CD4-positive, alpha-beta T cell treated with Interleukin-15 for 4 hours (primary cell): ENCODE data around the gene SSR1.
A peak's percentile ranks its signal among the peaks of the same experiment; 100 is the strongest.

Experiments
- DNase-seq: peaks from one replicate; pipeline ENCODE4 v3.0.0-alpha.2; 2020; ENCODE audit warnings: low spot score

SSR1 gene

GRCh38 chr6:7258231-7258763 lies 54.7 kb downstream of the SSR1 start:
- no peak for DNase-seq

- DNase-seq: no peak
Measured at GRCh38 chr6:7257521-7258230, 55.3 kb downstream of the SSR1 start.

DNA sequence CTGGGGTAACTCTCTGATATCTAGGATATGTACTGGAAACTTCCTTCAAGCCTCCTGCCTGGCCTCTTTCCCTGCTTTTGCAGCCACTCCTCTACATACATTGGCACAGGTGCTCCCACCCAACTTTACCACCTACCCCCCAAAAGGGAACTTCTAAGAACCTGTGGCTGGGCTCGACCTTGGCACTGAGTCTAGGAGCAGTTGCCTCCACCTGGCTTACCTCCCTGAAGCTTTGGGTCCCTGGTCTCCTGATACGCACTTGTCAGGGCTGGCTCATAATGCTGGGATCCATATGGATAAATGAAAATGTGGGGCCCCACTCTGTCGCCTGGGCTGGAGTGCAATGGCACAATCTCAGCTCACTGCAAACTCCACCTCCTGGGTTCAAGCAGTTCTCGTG lies 56.2 kb downstream of the SSR1 start:
- DNase-seq: no peak

DNA sequence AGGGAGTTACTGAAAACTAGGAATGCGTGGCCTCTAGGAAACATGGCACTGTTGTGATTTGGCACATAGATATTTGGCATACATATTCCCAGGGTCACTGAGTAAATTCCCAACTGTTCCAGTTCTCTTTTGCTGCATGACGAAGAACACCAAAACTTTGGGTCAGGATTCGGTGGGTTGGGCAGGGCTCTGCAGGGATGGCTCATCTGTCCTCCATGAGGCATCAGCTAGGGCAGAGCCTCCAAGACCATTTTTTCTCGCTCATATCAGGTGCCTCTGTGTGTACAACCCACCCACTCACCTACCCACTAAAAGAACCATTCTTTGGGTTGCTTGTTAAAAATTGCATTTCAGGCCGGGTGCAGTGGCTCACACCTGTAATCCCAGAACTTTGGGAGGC lies 57.1 kb downstream of the SSR1 start:
- no peak for DNase-seq

- no peak for DNase-seq
Measured at GRCh38 chr6:7254980-7255835, 57.8 kb downstream of the SSR1 start.

DNA sequence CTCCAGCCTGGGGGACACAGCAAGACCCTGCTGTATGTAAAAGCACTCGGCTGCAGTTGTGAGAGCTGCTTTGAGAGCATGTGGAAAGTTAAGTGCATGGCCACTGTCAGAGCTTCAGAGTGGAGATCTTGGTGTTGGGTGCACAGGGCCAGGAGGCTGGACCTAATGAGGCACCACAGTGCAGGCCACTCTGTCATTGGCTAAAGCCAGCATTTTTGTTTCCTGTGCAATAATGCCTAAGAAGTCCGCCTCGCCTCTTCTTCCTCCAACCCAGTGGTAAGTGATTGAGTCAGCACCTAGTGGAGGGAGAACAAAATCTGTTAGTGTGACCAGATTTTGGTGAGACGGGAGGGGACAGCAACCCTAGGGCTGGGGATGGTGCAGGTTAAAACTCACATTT lies 60.6 kb downstream of the SSR1 start:
- DNase-seq: no peak

DNA sequence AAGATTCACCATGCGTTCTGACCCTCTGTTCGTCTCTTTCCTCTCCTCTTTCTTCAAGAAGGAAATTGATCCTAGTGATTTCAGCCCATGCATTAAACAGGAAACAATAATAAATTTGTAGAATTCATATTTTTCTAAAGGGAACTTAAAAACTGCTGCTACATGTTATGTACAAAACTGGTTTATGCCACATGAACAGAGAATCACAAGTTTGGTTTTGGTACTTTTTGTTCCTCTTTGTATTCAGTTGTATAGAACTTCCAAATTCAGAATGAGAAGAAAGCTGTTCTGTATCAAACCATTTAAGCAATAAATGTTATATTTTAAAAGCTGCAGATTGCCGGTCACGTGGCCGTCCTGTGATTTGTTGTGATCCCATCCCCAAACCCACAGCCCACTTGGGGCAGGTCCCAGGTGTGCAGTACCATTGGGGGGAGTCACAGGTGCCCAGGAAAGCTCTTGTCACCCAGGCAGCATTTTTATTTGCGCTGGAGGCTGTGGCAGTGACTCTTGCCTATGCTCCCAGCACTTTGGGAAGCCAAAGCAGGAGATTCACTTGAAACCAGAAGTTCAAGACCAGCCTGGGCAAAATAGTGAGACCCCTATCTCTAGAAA lies 61.2 kb downstream of the SSR1 start:
- no peak for DNase-seq

- DNase-seq: no peak
Measured at GRCh38 chr6:7250812-7251211, 62.2 kb downstream of the SSR1 start.

DNA sequence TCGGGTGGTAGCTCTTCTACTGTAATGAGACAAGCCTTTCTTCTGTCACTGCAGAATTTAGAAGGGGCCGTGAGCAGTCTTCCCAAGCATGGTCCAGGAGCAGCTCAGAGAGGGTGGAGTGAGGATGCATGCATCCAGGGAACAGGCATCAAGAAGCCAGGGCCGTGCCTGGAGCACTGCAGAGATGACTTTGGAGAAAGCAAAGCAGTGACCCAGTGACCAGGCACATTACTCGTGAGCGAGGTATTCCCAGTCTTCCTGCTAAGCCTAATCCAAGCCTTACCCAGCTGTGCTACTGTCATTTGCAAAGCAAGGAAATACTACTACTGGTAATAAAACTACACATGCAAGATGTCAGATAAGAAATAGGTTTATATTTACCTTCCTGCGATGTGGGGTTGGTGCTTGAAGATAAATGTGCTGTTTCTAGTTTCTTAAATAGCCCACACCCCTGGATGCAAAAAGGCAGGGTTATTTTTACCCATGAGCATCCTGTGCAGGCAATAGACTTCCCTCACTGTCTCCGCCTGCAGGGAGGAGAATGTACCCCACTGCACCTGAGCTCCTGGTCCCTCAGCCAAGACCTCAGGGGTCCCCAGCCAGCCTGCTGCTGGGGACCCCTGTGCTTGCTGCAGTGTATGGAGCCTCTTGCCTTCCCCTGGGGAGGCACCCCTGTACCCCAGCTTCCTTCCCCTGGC lies 62.9 kb downstream of the SSR1 start:
- no peak for DNase-seq

- no peak for DNase-seq
Measured at GRCh38 chr6:7249391-7249790, 63.6 kb downstream of the SSR1 start.

DNA sequence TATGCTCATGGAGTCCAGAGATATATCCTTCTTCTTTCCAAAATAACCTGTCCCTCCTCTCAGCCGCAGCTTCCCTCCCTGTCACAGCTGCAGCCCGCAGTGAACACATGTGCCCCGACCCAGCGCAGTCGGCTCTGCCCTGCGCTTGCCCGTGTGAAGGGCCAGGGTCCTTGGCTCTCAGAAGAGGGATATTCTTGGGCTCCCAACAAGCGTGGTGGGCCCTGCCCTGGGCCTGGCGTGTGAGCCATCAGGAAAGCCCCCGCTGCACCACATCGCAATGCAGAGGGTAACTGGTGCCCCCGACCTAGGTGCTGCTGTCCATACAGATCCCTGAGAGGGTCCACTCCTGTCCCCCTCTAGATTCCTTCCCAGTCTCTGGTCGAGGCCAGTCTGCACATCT lies 65.2 kb downstream of the SSR1 start:
- DNase-seq: no peak

DNA sequence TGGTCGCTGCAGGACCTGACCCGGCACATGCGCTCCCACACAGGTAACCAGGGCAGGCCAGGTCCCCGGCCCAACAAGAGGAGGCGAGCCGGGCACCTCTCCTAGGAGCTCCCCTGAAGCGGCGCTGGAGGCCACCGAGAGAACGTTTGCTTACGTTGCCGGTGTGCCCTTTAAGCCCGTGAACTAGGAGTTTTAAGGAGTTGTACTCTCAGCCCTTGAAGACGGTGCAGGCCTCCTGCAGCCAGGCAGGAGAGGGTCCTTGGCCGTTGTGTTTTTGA lies 65.9 kb downstream of the SSR1 start:
- DNase-seq: no peak

GRCh38 chr6:7246401-7247178 lies 66.4 kb downstream of the SSR1 start:
- no peak for DNase-seq

GRCh38 chr6:7245668-7246393 lies 67.2 kb downstream of the SSR1 start:
- DNase-seq: no peak

DNA sequence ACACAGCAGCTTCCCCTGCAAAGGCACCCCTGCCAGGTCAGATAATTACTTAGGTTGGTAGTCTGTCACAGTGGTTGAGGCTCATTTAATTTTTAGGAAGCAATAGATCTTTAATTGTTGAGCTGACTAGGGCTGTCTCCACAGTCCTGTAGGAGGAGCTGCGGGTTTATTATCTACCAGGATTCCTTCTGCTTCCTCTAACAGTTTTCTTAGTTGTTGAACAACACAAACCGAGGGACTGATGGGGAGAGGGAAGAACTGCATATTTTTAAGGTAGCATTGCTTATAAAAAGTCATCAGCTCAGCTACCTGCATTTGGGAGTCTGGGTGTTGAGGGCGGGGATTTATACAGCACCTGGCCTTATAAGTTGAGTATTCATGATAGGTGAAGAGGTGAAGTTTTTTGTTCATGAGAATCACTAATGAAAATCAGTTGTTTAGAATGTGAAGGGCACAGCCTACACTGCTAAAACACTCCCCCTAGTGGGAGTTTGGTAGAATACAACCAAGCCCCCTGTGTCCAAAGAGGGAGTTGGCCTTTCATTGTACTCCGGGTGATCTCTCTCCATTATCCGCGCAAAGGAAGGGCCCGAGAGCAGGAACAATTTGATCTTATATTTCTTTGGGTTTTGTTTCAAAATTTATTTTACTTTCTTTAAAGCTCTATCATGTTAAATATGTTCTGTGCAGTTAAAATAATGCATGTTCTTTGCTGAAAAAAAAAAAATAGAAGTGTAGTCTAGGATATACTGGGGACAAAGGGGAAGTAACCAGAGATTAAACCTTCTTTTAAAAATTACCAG lies 69.6 kb downstream of the SSR1 start:
- peak; percentile 70 for DNase-seq

DNA sequence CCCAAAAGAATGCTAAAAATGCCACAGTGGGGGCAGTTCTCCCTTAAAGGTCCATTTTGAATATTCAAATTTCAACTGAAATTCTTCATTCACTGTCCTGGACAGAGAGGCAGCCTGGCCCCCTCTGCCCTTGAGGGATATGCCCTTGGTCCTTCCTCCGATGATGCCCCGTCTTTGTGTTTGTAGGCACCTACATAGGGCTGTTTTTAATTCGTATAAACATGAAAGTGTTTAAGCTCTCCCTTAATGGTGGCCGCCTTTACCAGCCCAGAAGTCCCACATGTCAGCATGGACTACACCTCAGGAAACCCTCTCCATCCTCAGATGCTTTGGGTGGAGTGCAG lies 70.2 kb downstream of the SSR1 start:
- DNase-seq: no peak

- DNase-seq: no peak
Measured at GRCh38 chr6:7241709-7242645, 71.0 kb downstream of the SSR1 start.

GRCh38 chr6:7241160-7241559 lies 71.8 kb downstream of the SSR1 start:
- DNase-seq: no peak

DNA sequence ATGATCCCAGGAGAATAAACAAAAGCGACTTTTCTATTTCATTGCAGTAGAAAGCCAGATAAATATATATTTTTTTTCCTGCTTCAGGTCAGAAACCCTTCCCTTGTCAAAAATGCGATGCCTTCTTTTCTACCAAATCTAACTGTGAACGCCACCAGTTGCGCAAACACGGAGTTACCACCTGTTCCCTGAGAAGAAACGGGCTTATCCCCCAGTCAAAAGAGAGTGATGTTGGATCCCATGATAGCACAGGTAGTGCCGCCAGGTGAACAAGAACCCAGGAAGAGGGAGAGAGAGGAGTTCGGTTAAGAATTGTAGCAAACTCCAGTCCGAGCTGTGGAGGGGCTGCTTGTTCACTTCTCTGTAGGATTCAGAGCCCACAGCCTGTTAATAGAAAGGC lies 72.6 kb downstream of the SSR1 start:
- no peak for DNase-seq
